ENCODE data around the gene HCN1. TPM values are rescaled to one million over a fixed set of nuclear protein-coding genes. Genes with fewer than 3 reads are reported as not detected.

HCN1 gene
- total and polyA plus RNA-seq, 12 donors, result under 0.01 to 2.8 (median 1.3) TPM; not detected in 3

- H3K9me3 ChIP-seq (replicated peaks in 1 of 3), result no peaks in the 10 kb centered on the region
- intact Hi-C loops (cut with DNase I), result no loop called here
- no peak for DNase-seq
- H3K36me3 ChIP-seq (replicated peaks in 1 of 2), result no peaks in the 10 kb centered on the region
- H3K4me1 ChIP-seq (replicated peaks in 1 of 2), result no peaks in the 10 kb centered on the region
- no peak overlapping the region for H3K4me3 ChIP-seq
- no peaks in the 10 kb centered on the region for H3K27me3 ChIP-seq
- 27 to 39% (median 31%) methylated on average over 3 of the region's 3 CpGs for WGBS, 4 donors
- TF ChIP-seq POLR2A (IDR thresholded peaks at IDR 0.05) (no peak), CTCF (IDR thresholded peaks at IDR 0.05) (no peak)
- no peak overlapping the region for H3K27ac ChIP-seq
These were observed 153.8 kb downstream of the HCN1 start for GRCh38 chr5:45542421-45542820.

DNA sequence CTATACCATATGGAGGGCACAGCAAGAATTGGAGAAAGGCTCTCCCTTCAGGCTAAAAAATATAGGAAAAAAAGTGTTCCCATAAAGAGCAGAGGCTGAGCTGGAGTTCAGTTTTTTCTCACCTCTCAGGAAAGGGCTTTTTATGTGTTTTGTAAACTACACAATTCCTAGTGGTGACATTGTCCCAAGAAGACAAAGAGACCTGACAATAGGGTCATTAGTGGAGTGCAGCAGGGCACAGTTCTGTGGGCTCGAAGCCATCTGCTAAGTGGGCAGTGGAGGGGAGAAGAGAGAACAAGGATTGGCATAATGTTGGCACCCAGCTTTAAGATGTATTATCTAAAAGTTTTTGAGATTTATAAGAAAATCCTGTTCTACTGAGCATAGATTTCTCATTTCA, 162.5 kb downstream of the HCN1 start:
- Histone ChIP-seq H3K9me3 (replicated peaks in 1 of 3) (no peaks in the 10 kb centered on the region), H3K27ac (no peak overlapping the region), H3K4me3 (no peak overlapping the region), H3K36me3 (replicated peaks in 1 of 2) (no peaks in the 10 kb centered on the region), H3K4me1 (replicated peaks in 1 of 2) (no peaks in the 10 kb centered on the region), H3K27me3 (no peaks in the 10 kb centered on the region)
- WGBS, 4 donors, result 58 to 72% (median 63%) methylated on average over 1 of the region's 1 CpG
- no peak for DNase-seq
- intact Hi-C loops (cut with DNase I), result no loop called here
- TF ChIP-seq POLR2A (IDR thresholded peaks at IDR 0.05) (no peak), CTCF (IDR thresholded peaks at IDR 0.05) (no peak)

- intact Hi-C loops (cut with DNase I), result no loop called here
These were observed 163.2 kb downstream of the HCN1 start for GRCh38 chr5:45532826-45533624.

DNA sequence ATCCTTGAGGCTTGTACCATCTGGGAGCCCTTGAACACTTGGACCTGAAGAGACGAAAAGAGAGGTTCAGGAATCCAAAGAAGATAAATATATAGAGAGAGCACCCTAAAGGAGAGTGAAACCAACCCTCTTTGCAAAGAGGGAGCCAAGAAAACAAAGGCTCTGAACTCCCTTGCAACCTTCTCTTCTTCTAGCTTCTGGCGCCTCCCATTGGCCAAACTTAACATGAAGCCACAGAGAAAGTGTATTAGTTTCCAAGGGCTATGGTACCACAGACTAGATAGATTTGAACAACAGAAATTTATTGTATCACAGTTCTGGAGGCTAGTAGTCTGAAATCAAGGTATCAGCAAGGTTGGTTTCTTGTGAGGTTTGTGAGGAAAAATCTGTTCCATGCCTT, 175.1 kb downstream of the HCN1 start:
- no peaks in the 10 kb centered on the region for H3K27me3 ChIP-seq
- DNase-seq, result peak; percentile 28 to 57 (median 43)
- no peaks in the 10 kb centered on the region for H3K4me1 ChIP-seq (replicated peaks in 1 of 2)
- intact Hi-C loops (cut with DNase I), result loop anchor here in 1 of 2 donors (10.0 kb wide), 1 partner anchor 486 kb away; no protein-coding TSS in a partner anchor
- H3K4me3 ChIP-seq, result no peak overlapping the region
- no peak overlapping the region for H3K27ac ChIP-seq
- H3K36me3 ChIP-seq (replicated peaks in 1 of 2), result no peaks in the 10 kb centered on the region
- H3K9me3 ChIP-seq (replicated peaks in 1 of 3), result no peaks in the 10 kb centered on the region
- 27 to 47% (median 34%) methylated on average over 2 of the region's 2 CpGs for WGBS, 4 donors
- peak in 5 of 6 experiments; percentile 16 to 43 (median 40) for TF ChIP-seq CTCF (IDR thresholded peaks at IDR 0.05)
- TF ChIP-seq POLR2A (IDR thresholded peaks at IDR 0.05), result no peak

More at GRCh38 chr5:45532826-45533624, 163.2 kb downstream of the HCN1 start:
- H3K27ac ChIP-seq, result no peak overlapping the region
- H3K9me3 ChIP-seq (replicated peaks in 1 of 3), result no peaks in the 10 kb centered on the region
- H3K4me1 ChIP-seq (replicated peaks in 1 of 2), result no peaks in the 10 kb centered on the region
- WGBS, 4 donors, result 51 to 61% (median 54%) methylated on average over 4 of the region's 4 CpGs
- TF ChIP-seq POLR2A (IDR thresholded peaks at IDR 0.05) (no peak), CTCF (IDR thresholded peaks at IDR 0.05) (no peak)
- no peak for DNase-seq
- H3K4me3 ChIP-seq, result no peak overlapping the region
- no peaks in the 10 kb centered on the region for H3K27me3 ChIP-seq
- no peaks in the 10 kb centered on the region for H3K36me3 ChIP-seq (replicated peaks in 1 of 2)
